ENCODE data around the gene CLPSL2. TPM values are rescaled to one million over a fixed set of nuclear protein-coding genes. Genes with fewer than 3 reads are reported as not detected.

CLPSL2 gene
- polyA plus RNA-seq, 1 donor: not detected

GRCh38 chr6:35787266-35788218, 11.1 kb downstream of the CLPSL2 start:
- Histone ChIP-seq H3K4me1 (ENCODE audit: control insufficient read depth, insufficient read depth, low read length) (no peaks in the 10 kb centered on the region), H3K36me3 (ENCODE audit: control insufficient read depth, insufficient read depth, low read length) (no peaks in the 10 kb centered on the region), H3K27ac (ENCODE audit: low read length) (no peak overlapping the region), H3K9me3 (ENCODE audit: control insufficient read depth, low read depth, low read length) (no peaks in the 10 kb centered on the region), H3K4me3 (ENCODE audit: low read length) (no peak overlapping the region), H3K27me3 (ENCODE audit: control insufficient read depth, insufficient read depth, low read length) (peaks cover 36% of the 10 kb centered on the region)
- no peak for DNase-seq
- no CpG with 5 or more reads among the region's 13 CpGs for WGBS (ENCODE audit: insufficient coverage, low lambda C conversion rate)

GRCh38 chr6:35788423-35788982, 12.1 kb downstream of the CLPSL2 start:
- no peak overlapping the region for H3K4me3 ChIP-seq (ENCODE audit: low read length)
- H3K27ac ChIP-seq (ENCODE audit: low read length): no peak overlapping the region
- WGBS (ENCODE audit: insufficient coverage, low lambda C conversion rate): 39% methylated on average over 2 of the region's 4 CpGs
- no peaks in the 10 kb centered on the region for H3K36me3 ChIP-seq (ENCODE audit: control insufficient read depth, insufficient read depth, low read length)
- H3K4me1 ChIP-seq (ENCODE audit: control insufficient read depth, insufficient read depth, low read length): no peaks in the 10 kb centered on the region
- peaks cover 36% of the 10 kb centered on the region for H3K27me3 ChIP-seq (ENCODE audit: control insufficient read depth, insufficient read depth, low read length)
- DNase-seq: no peak
- H3K9me3 ChIP-seq (ENCODE audit: control insufficient read depth, low read depth, low read length): no peaks in the 10 kb centered on the region

- WGBS (ENCODE audit: insufficient coverage, low lambda C conversion rate): no CpG with 5 or more reads among the region's 5 CpGs
Observed at GRCh38 chr6:35790683-35791082, 14.3 kb downstream of the CLPSL2 start.

GRCh38 chr6:35794536-35795452, 18.4 kb downstream of the CLPSL2 start:
- no peak overlapping the region for H3K27ac ChIP-seq (ENCODE audit: low read length)
- no peak for DNase-seq
- H3K9me3 ChIP-seq (ENCODE audit: control insufficient read depth, low read depth, low read length): no peaks in the 10 kb centered on the region
- H3K36me3 ChIP-seq (ENCODE audit: control insufficient read depth, insufficient read depth, low read length): no peaks in the 10 kb centered on the region
- 100% methylated on average over 1 of the region's 17 CpGs for WGBS (ENCODE audit: insufficient coverage, low lambda C conversion rate)
- H3K27me3 ChIP-seq (ENCODE audit: control insufficient read depth, insufficient read depth, low read length): peaks cover 2% of the 10 kb centered on the region
- no peaks in the 10 kb centered on the region for H3K4me1 ChIP-seq (ENCODE audit: control insufficient read depth, insufficient read depth, low read length)
- H3K4me3 ChIP-seq (ENCODE audit: low read length): no peak overlapping the region

More at GRCh38 chr6:35790683-35791082, 14.3 kb downstream of the CLPSL2 start:
- Histone ChIP-seq H3K27me3 (ENCODE audit: control insufficient read depth, insufficient read depth, low read length) (peaks cover 33% of the 10 kb centered on the region), H3K9me3 (ENCODE audit: control insufficient read depth, low read depth, low read length) (no peaks in the 10 kb centered on the region), H3K36me3 (ENCODE audit: control insufficient read depth, insufficient read depth, low read length) (no peaks in the 10 kb centered on the region), H3K4me1 (ENCODE audit: control insufficient read depth, insufficient read depth, low read length) (no peaks in the 10 kb centered on the region), H3K4me3 (ENCODE audit: low read length) (no peak overlapping the region), H3K27ac (ENCODE audit: low read length) (no peak overlapping the region)
- no peak for DNase-seq

- H3K27me3 ChIP-seq (ENCODE audit: control insufficient read depth, insufficient read depth, low read length): peaks cover under 1% of the 10 kb centered on the region
- H3K4me3 ChIP-seq (ENCODE audit: low read length): no peak overlapping the region
- no peak for DNase-seq
- 80% methylated on average over 1 of the region's 11 CpGs for WGBS (ENCODE audit: insufficient coverage, low lambda C conversion rate)
- H3K27ac ChIP-seq (ENCODE audit: low read length): no peak overlapping the region
- H3K9me3 ChIP-seq (ENCODE audit: control insufficient read depth, low read depth, low read length): no peaks in the 10 kb centered on the region
- H3K36me3 ChIP-seq (ENCODE audit: control insufficient read depth, insufficient read depth, low read length): no peaks in the 10 kb centered on the region
- H3K4me1 ChIP-seq (ENCODE audit: control insufficient read depth, insufficient read depth, low read length): no peaks in the 10 kb centered on the region
Observed at GRCh38 chr6:35795453-35796071, 19.2 kb downstream of the CLPSL2 start.

GRCh38 chr6:35796236-35796635, 19.8 kb downstream of the CLPSL2 start:
- no peak overlapping the region for H3K27ac ChIP-seq (ENCODE audit: low read length)
- H3K4me3 ChIP-seq (ENCODE audit: low read length): no peak overlapping the region
- H3K36me3 ChIP-seq (ENCODE audit: control insufficient read depth, insufficient read depth, low read length): no peaks in the 10 kb centered on the region
- no peaks in the 10 kb centered on the region for H3K27me3 ChIP-seq (ENCODE audit: control insufficient read depth, insufficient read depth, low read length)
- H3K4me1 ChIP-seq (ENCODE audit: control insufficient read depth, insufficient read depth, low read length): no peaks in the 10 kb centered on the region
- DNase-seq: no peak
- H3K9me3 ChIP-seq (ENCODE audit: control insufficient read depth, low read depth, low read length): no peaks in the 10 kb centered on the region
- WGBS (ENCODE audit: insufficient coverage, low lambda C conversion rate): no CpG with 5 or more reads among the region's 4 CpGs

- H3K4me3 ChIP-seq (ENCODE audit: low read length): no peak overlapping the region
- 100% methylated on average over 5 of the region's 8 CpGs for WGBS (ENCODE audit: insufficient coverage, low lambda C conversion rate)
- no peaks in the 10 kb centered on the region for H3K9me3 ChIP-seq (ENCODE audit: control insufficient read depth, low read depth, low read length)
- H3K36me3 ChIP-seq (ENCODE audit: control insufficient read depth, insufficient read depth, low read length): no peaks in the 10 kb centered on the region
- H3K27me3 ChIP-seq (ENCODE audit: control insufficient read depth, insufficient read depth, low read length): no peaks in the 10 kb centered on the region
- H3K27ac ChIP-seq (ENCODE audit: low read length): no peak overlapping the region
- no peak for DNase-seq
- H3K4me1 ChIP-seq (ENCODE audit: control insufficient read depth, insufficient read depth, low read length): no peaks in the 10 kb centered on the region
Observed at GRCh38 chr6:35797837-35798526, 21.6 kb downstream of the CLPSL2 start.

GRCh38 chr6:35798706-35799105, 22.3 kb downstream of the CLPSL2 start:
- WGBS (ENCODE audit: insufficient coverage, low lambda C conversion rate): 40% methylated on average over 1 of the region's 5 CpGs

GRCh38 chr6:35801148-35801547, 24.8 kb downstream of the CLPSL2 start:
- no peaks in the 10 kb centered on the region for H3K4me1 ChIP-seq (ENCODE audit: control insufficient read depth, insufficient read depth, low read length)
- no peaks in the 10 kb centered on the region for H3K36me3 ChIP-seq (ENCODE audit: control insufficient read depth, insufficient read depth, low read length)
- H3K9me3 ChIP-seq (ENCODE audit: control insufficient read depth, low read depth, low read length): no peaks in the 10 kb centered on the region
- 44% methylated on average over 1 of the region's 3 CpGs for WGBS (ENCODE audit: insufficient coverage, low lambda C conversion rate)
- no peaks in the 10 kb centered on the region for H3K27me3 ChIP-seq (ENCODE audit: control insufficient read depth, insufficient read depth, low read length)
- no peak overlapping the region for H3K27ac ChIP-seq (ENCODE audit: low read length)
- no peak for DNase-seq
- H3K4me3 ChIP-seq (ENCODE audit: low read length): no peak overlapping the region

More at GRCh38 chr6:35798706-35799105, 22.3 kb downstream of the CLPSL2 start:
- no peaks in the 10 kb centered on the region for H3K4me1 ChIP-seq (ENCODE audit: control insufficient read depth, insufficient read depth, low read length)
- no peaks in the 10 kb centered on the region for H3K9me3 ChIP-seq (ENCODE audit: control insufficient read depth, low read depth, low read length)
- H3K4me3 ChIP-seq (ENCODE audit: low read length): no peak overlapping the region
- no peak overlapping the region for H3K27ac ChIP-seq (ENCODE audit: low read length)
- H3K27me3 ChIP-seq (ENCODE audit: control insufficient read depth, insufficient read depth, low read length): no peaks in the 10 kb centered on the region
- no peaks in the 10 kb centered on the region for H3K36me3 ChIP-seq (ENCODE audit: control insufficient read depth, insufficient read depth, low read length)
- DNase-seq: no peak
